GM18526 (cell line): Measurements from ENCODE around the gene TCEANC2.

Experiments used
- POLR2A ChIP-seq: IDR thresholded peaks from 3 replicates; pipeline ENCODE4 v1.6.1; 2011; ENCODE audit not compliant: insufficient read length; ENCODE audit errors: extremely low read depth

Gene TCEANC2

DNA sequence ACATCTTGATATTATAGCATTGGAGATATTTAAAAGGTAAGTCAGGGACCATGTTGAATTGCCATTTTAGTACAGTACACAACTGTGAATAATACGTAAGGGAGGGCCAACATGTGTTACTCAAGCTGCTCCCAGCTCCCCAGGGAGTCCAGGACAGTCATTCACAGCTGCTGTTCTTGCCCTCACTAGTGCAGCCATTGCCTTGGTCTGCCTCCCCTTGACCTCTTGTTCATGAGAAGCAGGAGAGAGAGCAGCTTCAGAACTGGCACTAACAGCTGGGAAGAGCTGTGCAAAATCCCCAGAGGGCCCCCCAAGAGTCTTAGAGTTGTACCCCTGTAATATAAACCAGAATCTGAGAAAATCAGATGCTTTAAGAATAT, 16.4 kb downstream of the TCEANC2 start:
- no peak for TF ChIP-seq POLR2A

DNA sequence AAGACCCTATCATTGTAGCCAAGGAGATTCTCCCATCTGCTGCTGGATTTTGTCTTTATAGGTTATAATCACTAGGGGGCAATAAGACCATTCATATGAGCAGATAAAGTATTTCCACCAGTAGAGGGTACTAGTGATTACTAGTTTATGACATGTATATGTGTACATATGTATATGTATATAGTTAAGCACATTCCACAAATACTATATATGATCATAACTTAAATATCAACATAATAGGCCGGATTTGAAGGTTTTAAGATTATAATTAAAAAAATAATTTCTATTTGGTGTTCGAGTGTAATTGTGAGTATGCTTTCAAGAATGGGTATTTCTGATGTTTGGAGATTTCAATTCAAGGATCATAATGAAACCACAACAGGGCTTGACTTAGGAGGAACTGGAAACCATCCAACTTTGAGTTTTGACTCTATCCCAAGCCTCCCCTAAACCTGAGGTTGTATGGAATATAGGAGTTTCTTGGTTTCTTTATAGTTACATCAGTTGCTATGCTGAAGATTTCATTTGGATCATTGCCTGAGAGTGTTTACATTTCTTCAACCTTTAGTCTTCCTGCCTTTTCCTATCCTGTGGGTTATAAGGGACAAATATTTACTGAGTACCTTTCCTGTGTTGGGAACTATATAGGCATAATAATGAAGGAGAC, 16.9 kb downstream of the TCEANC2 start:
- no peak for TF ChIP-seq POLR2A

DNA sequence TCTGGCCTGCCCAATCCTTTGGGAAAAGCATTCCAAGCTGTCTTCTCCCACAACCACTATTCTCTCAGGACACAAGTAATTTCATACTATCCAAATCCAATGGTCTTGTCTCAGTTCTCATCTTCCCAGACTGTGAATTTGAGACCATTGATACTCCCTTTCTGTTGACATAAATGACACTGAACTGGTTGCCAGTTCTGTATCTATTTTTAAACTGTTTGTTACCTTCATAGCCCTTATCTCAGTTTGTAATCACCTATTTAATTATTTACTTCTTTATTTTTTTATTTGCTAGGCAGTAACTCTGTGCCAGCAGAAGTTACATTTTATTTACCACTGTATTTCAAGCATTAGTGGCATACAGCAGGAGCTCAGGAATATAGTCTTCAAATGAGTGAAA, 24.0 kb downstream of the TCEANC2 start:
- no peak for TF ChIP-seq POLR2A

DNA sequence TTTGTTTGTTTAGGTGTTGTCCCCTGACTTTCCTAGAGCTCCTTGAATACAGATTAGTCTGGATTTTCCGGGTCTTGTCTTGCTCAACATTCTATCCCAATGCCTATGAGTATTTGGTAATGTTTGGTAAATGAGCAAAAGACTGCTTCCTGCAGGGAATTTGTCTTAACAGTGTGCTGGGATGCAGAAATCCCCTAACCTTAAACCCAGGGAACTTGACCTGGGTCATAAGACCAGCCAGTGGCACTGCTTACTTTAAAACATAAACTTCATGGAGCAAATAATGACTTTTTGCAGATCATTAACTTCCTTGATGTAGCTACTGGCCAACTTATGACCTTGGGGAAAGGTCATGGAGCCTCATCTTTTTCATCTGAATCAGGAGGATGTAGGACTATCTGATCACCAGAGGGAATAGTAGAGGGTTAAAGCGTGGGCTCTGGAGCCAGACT, 27.2 kb downstream of the TCEANC2 start:
- TF ChIP-seq POLR2A, result no peak

DNA sequence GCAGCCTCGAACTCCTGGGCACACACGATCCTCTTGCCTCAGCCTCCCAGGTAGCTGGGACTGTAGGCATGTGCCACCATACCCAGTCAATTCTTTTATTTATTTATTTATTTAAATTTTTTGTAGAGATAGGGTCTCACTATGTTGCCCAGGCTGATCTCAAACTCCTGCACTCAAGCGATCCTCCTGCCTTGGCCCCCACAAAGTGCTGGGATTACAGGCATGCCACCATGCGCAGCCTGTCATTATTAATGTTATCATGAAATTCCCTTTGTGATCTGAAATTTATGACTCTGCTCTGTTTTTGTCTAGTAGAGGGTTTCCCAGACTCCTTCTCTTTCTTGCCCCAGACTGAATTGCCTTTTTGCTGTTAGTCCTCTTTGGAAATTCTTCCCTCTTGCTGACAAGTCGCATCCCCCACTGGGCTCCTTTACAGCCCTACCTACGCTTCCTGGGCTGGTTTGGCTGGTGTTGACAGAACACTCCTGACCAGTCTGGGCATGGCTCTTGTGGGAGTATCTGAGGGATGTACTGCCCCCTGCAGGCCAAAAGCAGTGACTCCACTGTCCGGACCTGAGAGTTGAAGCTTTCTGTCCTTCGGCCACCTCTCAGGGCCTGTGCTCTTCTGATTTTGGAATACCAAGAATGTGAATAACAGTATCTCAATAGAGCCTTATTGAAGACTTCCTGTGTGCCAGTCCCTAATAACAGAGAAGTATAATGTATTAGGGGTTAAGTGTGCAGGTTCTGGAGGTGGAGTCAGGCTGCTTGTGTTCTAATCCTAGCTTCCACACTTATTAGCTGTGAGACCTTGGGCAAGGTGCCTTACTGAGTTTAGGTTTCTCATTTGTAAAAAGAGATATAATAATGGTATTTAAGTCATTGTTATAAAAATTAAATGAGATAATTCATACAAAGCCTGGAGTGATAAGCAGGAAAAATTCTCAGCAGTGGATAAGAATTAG, 28.2 kb downstream of the TCEANC2 start:
- TF ChIP-seq POLR2A, result no peak

DNA sequence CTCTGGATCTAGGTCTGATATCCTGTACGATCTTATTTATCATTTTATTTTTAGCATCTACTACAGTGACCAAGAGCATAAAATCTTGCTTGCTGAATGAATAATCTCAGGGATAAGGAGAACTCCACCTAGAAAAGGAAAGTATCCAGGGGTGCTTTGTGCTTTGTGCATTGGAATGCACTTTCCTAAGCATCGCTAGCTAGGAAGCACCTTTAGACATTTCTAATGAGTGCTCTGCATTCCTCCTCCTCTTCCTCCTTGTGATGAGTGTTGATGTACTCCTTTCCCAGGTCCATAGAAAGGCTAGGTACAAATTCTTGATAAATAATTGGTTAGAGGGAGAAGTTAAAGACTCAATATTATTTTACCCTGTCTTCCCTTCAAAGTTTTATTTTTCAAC, 31.4 kb downstream of the TCEANC2 start:
- no peak for TF ChIP-seq POLR2A

DNA sequence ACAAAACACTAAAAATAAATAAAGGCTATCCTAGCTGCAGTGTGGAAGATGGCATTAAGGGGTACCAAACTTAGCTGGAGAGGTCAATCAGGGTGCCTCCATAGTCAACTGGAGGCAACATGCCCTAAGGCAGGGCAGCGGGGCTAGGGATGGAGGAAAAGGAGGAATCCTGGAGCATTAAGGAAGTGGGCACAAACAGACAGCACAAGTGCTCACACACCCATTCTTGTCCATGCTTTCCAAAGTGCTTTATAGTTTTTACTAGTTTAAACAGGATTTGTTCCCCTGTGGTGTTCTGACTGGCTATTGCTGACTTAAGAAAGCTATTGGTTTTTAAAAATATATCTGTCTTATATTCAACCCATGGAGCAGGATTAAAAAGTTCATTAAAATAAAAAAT, 33.3 kb downstream of the TCEANC2 start:
- TF ChIP-seq POLR2A, result no peak

DNA sequence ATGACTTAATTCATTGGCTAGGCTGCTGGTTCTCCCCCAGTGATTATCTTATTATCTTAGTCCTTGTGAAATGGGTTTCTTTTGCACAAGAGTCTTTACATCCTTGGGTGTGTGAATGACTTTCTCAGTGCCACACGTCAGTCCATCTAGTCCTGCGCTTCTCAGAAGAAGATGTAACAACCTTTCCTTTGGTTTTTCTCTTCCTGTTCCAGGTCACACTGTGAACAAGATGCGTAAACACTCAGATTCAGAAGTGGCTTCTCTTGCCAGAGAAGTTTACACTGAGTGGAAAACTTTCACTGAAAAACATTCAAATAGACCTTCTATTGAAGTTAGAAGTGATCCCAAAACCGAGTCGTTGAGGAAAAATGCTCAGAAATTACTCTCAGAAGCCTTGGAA, 35.0 kb downstream of the TCEANC2 start:
- no peak for TF ChIP-seq POLR2A

DNA sequence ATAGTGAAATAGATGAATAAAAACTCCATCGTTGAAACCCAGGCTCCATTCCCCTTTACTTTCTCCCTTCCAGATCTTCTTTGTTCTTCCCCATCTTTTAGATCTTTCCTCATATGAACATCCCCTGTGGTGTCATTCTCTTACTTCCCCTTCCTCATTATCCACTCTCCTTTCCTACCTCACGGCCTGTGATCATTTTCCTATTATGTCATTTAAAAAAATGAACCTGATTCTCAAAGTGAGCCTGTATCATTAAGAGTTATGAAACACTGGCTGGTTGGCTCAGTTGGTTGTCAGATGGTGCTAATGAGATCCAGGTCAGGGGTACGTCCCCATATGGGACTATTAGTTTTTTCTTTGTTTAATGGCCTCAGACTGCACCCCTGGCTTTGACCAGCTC, 38.3 kb downstream of the TCEANC2 start:
- no peak for TF ChIP-seq POLR2A

DNA sequence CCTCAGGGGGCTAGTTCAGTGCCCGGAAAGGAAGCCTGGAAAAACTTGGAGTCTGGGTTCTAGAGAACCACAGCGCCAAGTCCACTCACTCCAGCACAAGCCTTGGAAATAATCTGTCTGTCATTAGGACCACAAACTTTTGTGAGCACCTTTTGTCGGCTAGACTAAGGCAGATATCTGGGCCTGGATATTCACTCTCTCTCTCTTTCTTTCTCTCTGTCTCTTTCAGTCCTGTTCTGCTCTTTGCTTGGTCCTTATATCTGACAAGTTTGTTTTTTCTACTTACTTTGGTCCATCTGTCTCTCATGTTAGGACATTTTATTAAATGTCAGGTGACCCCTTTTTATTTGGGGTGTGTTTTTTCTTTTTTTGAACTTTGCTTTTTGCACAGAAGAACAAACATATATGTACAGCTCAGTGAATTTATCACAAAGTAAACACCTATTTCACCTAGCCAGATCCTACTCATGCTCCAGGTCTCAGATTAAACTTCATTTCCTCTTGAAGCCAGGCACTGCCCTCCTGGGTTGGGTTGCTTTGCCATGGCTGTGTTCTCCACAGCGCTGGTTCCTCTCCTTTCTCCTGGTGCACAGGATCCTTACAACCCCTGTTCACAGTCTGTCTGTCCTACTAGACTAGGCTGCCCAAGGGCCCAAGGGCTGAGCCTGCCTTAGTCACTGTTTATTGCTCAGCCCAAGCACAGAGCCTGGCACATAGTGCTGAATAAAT, 40.8 kb downstream of the TCEANC2 start:
- TF ChIP-seq POLR2A, result no peak

DNA sequence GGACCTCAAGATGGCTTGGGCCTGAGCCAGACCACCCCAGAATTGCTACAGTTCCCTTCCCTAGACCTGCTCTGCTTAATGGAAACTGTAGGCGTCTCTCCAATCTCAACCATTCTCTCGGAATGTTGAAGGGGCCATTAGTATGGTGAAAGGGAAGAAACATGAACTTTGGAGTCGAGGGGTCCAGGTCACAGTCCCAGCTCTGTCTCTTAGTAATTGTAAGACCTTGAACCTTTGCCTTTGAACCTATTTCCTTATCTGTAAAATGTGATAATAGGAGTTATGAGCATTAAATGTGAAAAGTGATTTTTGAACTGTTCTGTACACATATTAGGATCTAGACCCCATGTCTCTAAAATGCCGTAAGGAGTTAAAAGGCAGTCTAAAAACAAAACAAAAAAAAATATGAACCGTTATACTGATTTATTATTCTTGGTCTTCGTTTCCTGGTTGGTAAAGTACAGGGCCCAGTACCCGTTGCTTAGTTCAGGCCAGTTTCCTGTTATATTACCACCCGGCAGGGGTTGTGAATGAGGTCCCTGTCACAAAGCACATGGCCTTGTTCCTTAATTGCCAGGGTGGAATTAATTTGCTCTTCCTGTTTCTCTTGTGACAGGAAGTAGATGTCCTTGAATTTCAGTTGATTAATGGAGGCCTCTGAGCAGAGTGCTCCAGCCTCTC, 42.3 kb downstream of the TCEANC2 start:
- no peak for TF ChIP-seq POLR2A

DNA sequence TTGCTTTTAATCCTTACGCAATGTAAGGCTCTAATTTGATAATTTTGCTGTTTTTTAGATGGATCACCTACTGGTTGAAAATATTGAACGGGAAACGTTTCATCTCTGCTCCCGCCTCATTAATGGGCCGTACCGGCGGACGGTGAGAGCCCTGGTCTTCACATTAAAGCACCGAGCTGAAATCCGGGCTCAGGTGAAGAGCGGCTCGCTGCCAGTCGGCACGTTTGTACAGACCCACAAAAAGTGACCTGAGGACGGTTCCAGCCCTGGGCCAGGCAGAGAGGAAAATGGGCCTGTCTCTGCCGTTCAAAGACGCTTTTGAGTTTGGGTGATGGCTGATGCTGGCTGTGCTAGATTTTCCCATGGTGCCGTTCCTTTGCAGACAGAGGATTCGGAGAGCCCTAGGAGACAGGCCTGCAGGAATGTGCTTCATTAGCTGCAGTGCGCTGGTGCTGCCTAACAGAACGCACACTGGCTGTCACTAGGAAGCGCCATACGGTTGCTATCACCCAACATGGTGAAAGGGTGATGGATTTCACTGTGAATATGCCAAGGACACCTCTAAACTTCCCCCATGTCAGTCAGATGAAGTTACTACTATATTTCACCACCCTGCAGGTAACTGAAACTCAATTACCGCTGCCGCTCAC, 42.9 kb downstream of the TCEANC2 start:
- TF ChIP-seq POLR2A, result no peak

DNA sequence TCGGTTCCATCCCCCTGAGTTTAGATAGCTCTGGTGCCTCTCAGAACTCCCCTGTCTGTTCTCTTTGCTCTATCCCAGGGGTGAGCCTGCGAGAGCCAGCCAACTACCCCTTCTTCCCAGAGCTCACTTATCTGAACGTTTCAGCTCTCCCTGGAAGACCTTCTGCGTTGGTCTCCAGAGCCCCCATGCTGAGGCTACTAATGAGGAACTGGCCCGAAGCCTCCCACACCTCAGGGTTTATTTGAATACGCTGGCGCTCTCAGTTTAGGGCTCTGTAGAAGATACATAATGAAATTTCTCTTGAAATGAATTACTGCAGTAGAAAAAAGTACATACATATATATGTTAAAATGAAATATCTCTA, 43.5 kb downstream of the TCEANC2 start:
- TF ChIP-seq POLR2A, result no peak

DNA sequence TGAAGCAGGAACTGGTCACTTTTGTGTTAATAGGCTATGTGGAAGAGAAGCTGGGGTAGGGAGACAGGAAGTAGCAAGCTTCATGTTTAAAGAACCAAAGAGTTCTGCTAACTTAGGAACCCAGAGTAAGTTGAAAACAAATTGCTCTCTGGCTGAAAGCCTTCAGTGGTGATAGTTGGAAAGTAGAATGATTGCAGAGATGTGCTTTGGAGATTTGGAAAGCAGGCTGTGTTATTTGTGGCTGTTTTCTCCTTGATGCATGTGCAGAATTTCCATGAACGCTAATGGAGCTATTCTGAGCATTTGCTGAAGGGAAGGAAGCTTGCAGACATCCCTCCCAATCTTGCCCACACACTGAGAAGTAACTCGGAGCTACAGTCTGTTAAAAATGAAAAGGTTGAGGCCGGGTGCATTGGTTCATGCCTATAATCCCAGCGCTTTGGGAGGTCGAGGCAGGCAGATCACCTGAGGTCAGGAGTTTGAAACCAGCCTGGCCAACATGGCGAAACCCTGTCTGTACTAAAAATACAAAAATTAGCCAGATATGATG, 45.7 kb downstream of the TCEANC2 start:
- TF ChIP-seq POLR2A, result no peak
